Measurements from ENCODE around the gene KHSRP.

- no peak for TF ChIP-seq POLR2AphosphoS5 (IDR thresholded peaks at IDR 0.05; ENCODE audit: borderline replicate concordance, low read depth, low read length)
- no peak for TF ChIP-seq FOXP2 (optimal IDR thresholded peaks at IDR 0.05; ENCODE audit: control extremely low read depth, extremely low read length, insufficient read depth)
- TF ChIP-seq EZH2 (IDR thresholded peaks at IDR 0.05) = no peak
Measured at GRCh38 chr19:6387372-6387771, 37.2 kb downstream of the KHSRP start.
